ENCODE results near the gene SUN2. TPM values are rescaled to one million over a fixed set of nuclear protein-coding genes. Genes with fewer than 3 reads are reported as not detected.

SUN2 gene
- total and polyA plus RNA-seq, 2 donors (not counting 1 experiment from before 2014, with no cell fraction given): 224 to 305 TPM

DNA sequence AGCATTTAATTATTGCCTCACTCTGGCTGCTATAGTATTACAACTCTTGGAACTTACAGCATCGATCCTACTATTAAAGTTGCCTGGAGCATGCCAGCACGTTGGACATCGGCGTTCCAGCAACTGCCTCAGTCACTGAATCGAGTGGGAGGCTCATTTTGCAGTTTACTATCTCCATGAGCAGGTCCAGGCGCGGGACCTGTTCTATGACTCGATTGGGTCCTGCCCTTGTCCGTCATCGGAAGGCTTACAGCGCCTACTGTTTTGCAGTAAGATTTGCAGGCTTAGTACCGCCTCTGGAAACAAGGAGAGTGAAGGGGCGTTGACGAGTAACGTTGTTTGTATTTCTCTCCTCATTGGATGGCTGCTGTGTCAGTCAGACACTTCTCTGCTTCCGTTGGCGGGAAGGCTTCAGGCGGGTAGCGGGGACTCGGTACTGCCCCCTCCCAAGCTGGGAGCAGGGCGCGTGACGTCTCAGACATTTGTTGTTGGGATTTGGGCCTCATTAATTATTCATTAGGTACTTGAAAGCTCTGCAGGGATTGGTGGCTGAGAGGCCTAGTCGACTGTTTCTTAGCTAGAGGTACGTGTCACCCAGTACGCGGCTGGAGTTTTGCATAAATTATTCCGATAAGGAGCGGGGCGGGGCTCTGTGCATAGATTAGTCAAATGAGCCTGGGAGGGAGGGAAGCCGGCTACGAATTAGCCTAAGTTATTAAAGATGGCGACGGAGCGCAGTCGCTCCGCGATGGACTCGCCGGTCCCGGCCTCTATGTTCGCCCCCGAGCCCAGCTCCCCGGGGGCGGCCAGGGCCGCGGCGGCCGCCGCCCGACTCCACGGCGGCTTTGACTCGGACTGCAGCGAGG is 50.3 kb downstream of the SUN2 start, which contains the start of gene GTPBP1:
TSS of gene GTPBP1 (plus strand) at position 710 of the 866 bp plus-strand sequence. CDS start at position 722, 12 bp downstream.
- WGBS (ENCODE audit: insufficient coverage): under 1% methylated on average over 55 of the region's 55 CpGs
- Histone ChIP-seq H3K79me2 (ENCODE audit: control insufficient read depth, insufficient read depth, low read length) (peaks cover 59% of the 10 kb centered on the region), H4K20me1 (ENCODE audit: control insufficient read depth, insufficient read depth, low read length, poor library complexity, severe bottlenecking) (peaks cover 44% of the 10 kb centered on the region), H3K9ac (ENCODE audit: low read length) (peak within 1 kb of the TSS; percentile 90), H3K36me3 (replicated peaks in 1 of 2; ENCODE audit: control extremely low read depth in 1 of 2, control insufficient read depth in 1 of 2, extremely low read depth in 1 of 2, insufficient read depth in 2 of 2, low read length in 1 of 2) (peaks cover 0 to 11% of the 10 kb centered on the region in 2 experiments), H3K27ac (ENCODE audit: low read length in 2 of 2) (peak within 1 kb of the TSS; percentile 83 to 91), H3K4me1 (ENCODE audit: control insufficient read depth in 2 of 2, insufficient read depth in 2 of 2, low read length in 2 of 2) (peaks cover 51 to 54% of the 10 kb centered on the region in 2 donors), H3K27me3 (replicated peaks in 1 of 4; ENCODE audit: control extremely low read depth in 1 of 4, control insufficient read depth in 3 of 4, insufficient read depth in 4 of 4, low read length in 3 of 4) (no peaks in the 10 kb centered on the region), H3K4me2 (replicated peaks; ENCODE audit: low read depth, low read length, poor library complexity, severe bottlenecking) (peak within 1 kb of the TSS; percentile 87), H2AFZ (ENCODE audit: insufficient read depth, low read depth, low read length, poor library complexity, severe bottlenecking) (peak within 1 kb of the TSS; percentile 53), H3K4me3 (ENCODE audit: control extremely low read depth in 1 of 5, extremely low read depth in 1 of 5, insufficient read depth in 1 of 5, low read depth in 2 of 5, low read length in 4 of 5) (peak within 1 kb of the TSS; percentile 64 to 93 (median 88)), H3K9me3 (ENCODE audit: control extremely low read depth in 1 of 3, control insufficient read depth in 2 of 3, insufficient read depth in 1 of 3, low read length in 2 of 3) (no peaks in the 10 kb centered on the region)
- ChIA-PET CTCF (interaction anchor here (0.6 to 6.6 kb wide), 5 partner anchors 19 to 68 kb away, joined by 3 to 35 read pairs (median 3); partner anchors contain the start of gene TOMM22), POLR2A (interaction anchor here (0.7 to 1.5 kb wide), 5 partner anchors 24 to 524 kb away, joined by 3 to 5 read pairs (median 3); partner anchors contain the start of genes CBX6, PLA2G6 and TOMM22)
- intact Hi-C loops (cut with micrococcal nuclease): loop anchor here (1.0 to 10.0 kb wide), 7 partner anchors 24 to 612 kb away; partner anchors contain the start of genes CBY1, DDX17, FAM227A and PLA2G6
- H3K4me3 Mint-ChIP-seq: peak within 1 kb of the TSS; percentile 94
- peak within 1 kb of the TSS; percentile 98 for H3K27ac Mint-ChIP-seq
- peaks cover 65% of the 10 kb centered on the region for H3K4me1 Mint-ChIP-seq
- ATAC-seq (ENCODE audit: low read depth) (peak; percentile 75), DNase-seq (peak; percentile 100)
- no peaks in the 10 kb centered on the region for H3K27me3 Mint-ChIP-seq
- no peaks in the 10 kb centered on the region for H3K9me3 Mint-ChIP-seq (ENCODE audit: insufficient read depth)
- TF ChIP-seq, protein P1, sequence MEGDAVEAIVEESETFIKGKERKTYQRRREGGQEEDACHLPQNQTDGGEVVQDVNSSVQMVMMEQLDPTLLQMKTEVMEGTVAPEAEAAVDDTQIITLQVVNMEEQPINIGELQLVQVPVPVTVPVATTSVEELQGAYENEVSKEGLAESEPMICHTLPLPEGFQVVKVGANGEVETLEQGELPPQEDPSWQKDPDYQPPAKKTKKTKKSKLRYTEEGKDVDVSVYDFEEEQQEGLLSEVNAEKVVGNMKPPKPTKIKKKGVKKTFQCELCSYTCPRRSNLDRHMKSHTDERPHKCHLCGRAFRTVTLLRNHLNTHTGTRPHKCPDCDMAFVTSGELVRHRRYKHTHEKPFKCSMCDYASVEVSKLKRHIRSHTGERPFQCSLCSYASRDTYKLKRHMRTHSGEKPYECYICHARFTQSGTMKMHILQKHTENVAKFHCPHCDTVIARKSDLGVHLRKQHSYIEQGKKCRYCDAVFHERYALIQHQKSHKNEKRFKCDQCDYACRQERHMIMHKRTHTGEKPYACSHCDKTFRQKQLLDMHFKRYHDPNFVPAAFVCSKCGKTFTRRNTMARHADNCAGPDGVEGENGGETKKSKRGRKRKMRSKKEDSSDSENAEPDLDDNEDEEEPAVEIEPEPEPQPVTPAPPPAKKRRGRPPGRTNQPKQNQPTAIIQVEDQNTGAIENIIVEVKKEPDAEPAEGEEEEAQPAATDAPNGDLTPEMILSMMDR (IDR thresholded peaks at IDR 0.05): peak; percentile 26
- no peak for TF ChIP-seq EZH2 (IDR thresholded peaks at IDR 0.05; ENCODE audit: borderline replicate concordance, insufficient read depth, low read depth, low read length, poor library complexity, severe bottlenecking)

Measured in B cell (primary cell).